Stimulated activated naive CD8-positive, alpha-beta T cell treated with anti-CD3 and anti-CD28 coated beads, Interleukin-15, amount 100 ng/mL, for 72 hours (primary cell): Measurements from ENCODE around the gene SRSF7.
"Not testable (repeated sequence)": the region's sequence is repeated elsewhere in the genome, so short reads cannot be mapped to it uniquely, and the experiment has no call there.

ENCODE experiments used
- ATAC-seq: fragments of 150-1000 bp; cut with Tn5 transposase; 2 replicates; pipeline ENCODE4 v1.10.0; 2021; ENCODE audit warnings: mild to moderate bottlenecking, moderate library complexity
- DNase-seq, 2 donors: peaks; one replicate each; pipeline ENCODE4 v3.0.0; 2021 to 2022
- H3K27ac Mint-ChIP-seq, 2 donors: one replicate each; pipeline ENCODE4 v1.8.0; 2022; ENCODE audit warnings: mild to moderate bottlenecking in 2 of 2, mixed read lengths in 2 of 2, moderate library complexity in 2 of 2
- H3K27me3 Mint-ChIP-seq: one replicate; pipeline ENCODE4 v1.8.0; 2022; ENCODE audit warnings: mixed read lengths
- H3K4me1 Mint-ChIP-seq: one replicate; pipeline ENCODE4 v1.8.0; 2022; ENCODE audit warnings: mild to moderate bottlenecking, mixed read lengths
- H3K4me3 Mint-ChIP-seq, 2 donors: one replicate each; pipeline ENCODE4 v1.8.0; 2022; ENCODE audit warnings: mild to moderate bottlenecking in 2 of 2, mixed read lengths in 2 of 2, moderate library complexity in 1 of 2
- H3K9me3 Mint-ChIP-seq, 2 donors: one replicate each; pipeline ENCODE4 v1.8.0; 2022; ENCODE audit warnings: mixed read lengths in 2 of 2

SRSF7 gene

DNA sequence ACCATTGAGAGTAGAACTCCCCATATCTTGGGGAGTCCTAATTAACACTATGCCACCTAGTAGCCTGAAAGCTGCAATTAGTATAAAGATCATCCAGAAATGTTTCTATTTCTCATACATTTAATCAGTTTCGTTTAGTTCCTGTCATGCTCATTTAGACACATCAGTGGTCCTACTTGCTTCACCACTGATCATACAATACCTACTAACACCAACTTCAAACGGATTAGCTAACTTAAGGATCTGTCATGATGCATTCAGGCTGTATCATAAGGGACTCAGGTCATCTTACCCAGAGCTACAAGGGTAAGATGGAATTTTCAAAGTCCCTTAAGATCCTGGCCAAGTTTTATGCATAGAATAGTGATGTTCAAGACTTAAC, 6.8 kb downstream of the SRSF7 start:
- Mint-ChIP-seq H3K27ac (peak overlapping the region; percentile 22 to 67), H3K9me3 (peaks cover 0 to 6% of the 10 kb centered on the region in 2 donors), H3K4me3 (peak overlapping the region in 1 of 2 donors; percentile 24), H3K27me3 (no peaks in the 10 kb centered on the region), H3K4me1 (peaks cover 81% of the 10 kb centered on the region)
- DNase-seq, result no peak
- ATAC-seq, result peak; percentile 22

GRCh38 chr2:38743672-38744398, 7.3 kb downstream of the SRSF7 start:
- Mint-ChIP-seq H3K27me3 (no peaks in the 10 kb centered on the region), H3K4me3 (no peak overlapping the region), H3K9me3 (peaks cover 0 to 11% of the 10 kb centered on the region in 2 donors), H3K27ac (peak overlapping the region; percentile 22 to 67), H3K4me1 (peaks cover 80% of the 10 kb centered on the region)
- no peak for DNase-seq
- no peak for ATAC-seq

GRCh38 chr2:38742797-38743559, 8.2 kb downstream of the SRSF7 start:
- H3K4me3 Mint-ChIP-seq, result no peak overlapping the region
- H3K27ac Mint-ChIP-seq, result no peak overlapping the region
- peaks cover 76% of the 10 kb centered on the region for H3K4me1 Mint-ChIP-seq
- ATAC-seq, result peak; percentile 26
- H3K27me3 Mint-ChIP-seq, result no peaks in the 10 kb centered on the region
- DNase-seq, result no peak
- peaks cover 0 to 12% of the 10 kb centered on the region in 2 donors for H3K9me3 Mint-ChIP-seq

DNA sequence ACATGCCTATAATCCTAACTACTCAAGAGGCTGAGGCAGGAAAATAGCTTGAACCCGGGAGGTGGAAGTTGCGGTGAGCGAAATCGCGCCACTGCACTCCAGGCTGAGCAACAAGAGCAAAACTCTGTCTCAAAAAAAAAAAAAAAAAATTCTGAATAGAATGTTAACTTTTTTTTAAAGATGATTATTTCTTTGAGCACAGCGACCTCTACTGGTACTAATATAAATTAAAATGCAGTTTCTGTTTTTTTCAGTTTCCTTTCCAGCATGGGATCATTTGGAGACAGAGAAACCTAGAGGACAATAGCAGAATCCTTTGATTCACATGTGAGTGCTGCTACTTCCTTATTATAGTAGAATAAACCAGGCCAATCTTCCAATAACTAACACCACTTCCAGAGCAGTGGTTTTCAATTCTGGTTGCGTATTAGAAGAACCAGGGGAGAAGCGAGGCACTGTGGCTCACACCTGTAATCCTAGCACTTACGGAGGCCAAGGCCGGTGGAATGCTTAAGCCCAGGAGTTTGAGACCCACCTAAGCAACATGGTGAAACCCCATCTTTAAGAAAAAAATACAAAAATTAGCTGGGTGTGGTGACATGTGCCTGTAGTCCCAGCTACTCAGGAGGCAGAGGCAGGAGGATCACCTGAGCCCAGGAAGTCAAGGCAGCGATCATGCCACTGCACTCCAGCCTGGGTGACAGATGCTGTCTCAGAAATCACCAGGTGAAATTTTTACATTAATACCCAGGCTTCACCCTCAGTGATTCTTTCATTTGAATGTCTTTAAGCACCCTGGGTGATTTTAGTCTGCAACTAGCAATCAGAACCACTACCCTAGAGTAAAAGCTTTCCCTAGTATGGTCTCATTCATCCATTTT, 10.1 kb downstream of the SRSF7 start:
- Mint-ChIP-seq H3K27ac (peak overlapping the region; percentile 70 to 87), H3K27me3 (no peaks in the 10 kb centered on the region), H3K4me3 (no peak overlapping the region), H3K9me3 (peaks cover 0 to 12% of the 10 kb centered on the region in 2 donors), H3K4me1 (peaks cover 61% of the 10 kb centered on the region)
- ATAC-seq, result peak; percentile 36
- DNase-seq, result no peak

DNA sequence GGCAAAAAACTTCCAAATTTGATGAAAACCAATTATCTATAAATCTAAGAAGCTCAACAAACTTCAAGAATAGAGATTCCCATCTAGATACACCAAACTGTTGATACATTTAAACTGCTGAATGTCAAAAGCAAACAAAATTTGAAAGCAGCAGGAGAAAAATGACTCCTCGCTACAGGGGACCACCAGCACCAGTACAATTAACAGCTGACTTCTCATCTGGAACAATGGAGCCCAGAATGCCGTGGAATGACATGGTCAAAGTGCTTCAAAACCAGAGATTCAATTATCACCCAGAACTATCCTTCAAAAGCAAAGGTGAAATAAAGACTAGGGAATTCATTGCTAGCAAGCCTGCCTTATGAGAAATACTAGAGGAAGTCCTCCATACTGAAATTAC, 11.6 kb downstream of the SRSF7 start:
- Mint-ChIP-seq H3K4me3 (no peak overlapping the region), H3K27ac (no peak overlapping the region), H3K27me3 (no peaks in the 10 kb centered on the region), H3K9me3 (peaks cover 0 to 12% of the 10 kb centered on the region in 2 donors), H3K4me1 (peaks cover 45% of the 10 kb centered on the region)
- DNase-seq (no peak), ATAC-seq (no peak)

DNA sequence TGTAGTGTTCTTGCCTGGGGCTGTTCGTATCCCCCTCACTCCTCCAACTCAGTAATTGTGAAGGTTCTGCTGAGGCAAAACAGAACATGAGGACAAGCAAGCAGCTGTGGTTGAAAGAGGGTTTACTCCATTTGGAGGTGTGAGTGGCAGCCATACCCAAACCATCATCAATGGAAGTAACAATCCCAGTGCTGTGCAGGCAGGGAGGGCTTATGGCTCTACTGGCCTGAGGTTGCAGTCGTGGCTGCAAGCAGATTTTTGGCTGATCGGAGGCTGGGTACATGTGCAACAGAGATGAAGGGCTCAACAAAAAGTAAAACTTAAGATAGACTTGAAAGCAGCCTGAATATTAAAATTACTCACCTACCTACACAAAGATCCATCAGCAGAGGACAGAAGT, 13.2 kb downstream of the SRSF7 start:
- H3K4me3 Mint-ChIP-seq, result no peak overlapping the region
- H3K27me3 Mint-ChIP-seq, result no peaks in the 10 kb centered on the region
- H3K9me3 Mint-ChIP-seq, result peaks cover 0 to 12% of the 10 kb centered on the region in 2 donors
- peak overlapping the region; percentile 38 to 58 for H3K27ac Mint-ChIP-seq
- DNase-seq, result no peak
- peaks cover 33% of the 10 kb centered on the region for H3K4me1 Mint-ChIP-seq
- ATAC-seq, result no peak

GRCh38 chr2:38737000-38737698, 14.0 kb downstream of the SRSF7 start:
- peaks cover 0 to 12% of the 10 kb centered on the region in 2 donors for H3K9me3 Mint-ChIP-seq
- H3K4me1 Mint-ChIP-seq, result peaks cover 33% of the 10 kb centered on the region
- H3K27ac Mint-ChIP-seq, result peak overlapping the region in 1 of 2 donors; percentile 80
- DNase-seq, H3K27me3 Mint-ChIP-seq, ATAC-seq, H3K4me3 Mint-ChIP-seq: not testable (repeated sequence)

GRCh38 chr2:38735999-38736320, 15.2 kb downstream of the SRSF7 start:
- Mint-ChIP-seq H3K9me3 (peaks cover 0 to 12% of the 10 kb centered on the region in 2 donors), H3K4me1 (peaks cover 23% of the 10 kb centered on the region), H3K27me3 (no peaks in the 10 kb centered on the region), H3K4me3 (no peak overlapping the region), H3K27ac (peak overlapping the region; percentile 13 to 82)
- ATAC-seq, result no peak
- no peak for DNase-seq

DNA sequence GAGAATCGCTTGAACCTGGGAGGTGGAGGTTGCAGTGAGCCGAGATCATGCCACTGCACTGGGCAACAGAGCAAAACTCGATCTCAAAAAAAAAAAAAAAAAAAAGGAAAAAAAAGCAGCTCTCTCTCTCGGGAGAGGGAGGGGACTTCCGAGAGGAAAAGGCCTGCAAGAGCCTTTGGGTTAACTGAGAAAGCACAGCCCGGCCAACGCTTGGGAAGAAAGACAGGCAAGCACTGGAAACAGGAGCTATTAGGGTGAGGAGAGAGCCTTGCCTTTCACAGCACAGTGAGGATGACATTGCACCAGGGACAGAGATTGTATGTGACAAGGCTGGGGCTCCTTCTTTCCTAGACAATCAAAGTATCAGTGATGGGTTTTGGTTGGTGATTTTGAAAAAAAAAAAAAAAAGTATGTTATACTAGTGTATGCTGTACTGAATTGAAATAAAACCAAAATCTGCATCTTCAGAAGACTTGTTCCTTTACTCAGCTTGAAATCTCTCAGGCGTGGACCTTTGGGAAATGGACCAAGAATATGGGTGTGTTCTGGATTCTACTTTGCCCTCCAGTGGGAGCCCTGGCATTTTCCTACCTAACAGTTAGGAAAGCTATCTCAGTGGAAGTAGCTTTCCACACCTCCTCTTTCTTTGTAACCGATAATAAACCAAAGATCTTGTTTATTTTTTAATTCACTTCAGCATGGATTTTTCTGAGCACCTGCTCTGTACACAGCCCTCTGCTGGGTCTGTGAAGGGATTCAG, 16.7 kb downstream of the SRSF7 start:
- Mint-ChIP-seq H3K4me1 (peaks cover 14% of the 10 kb centered on the region), H3K27ac (peak overlapping the region; percentile 12 to 81), H3K4me3 (no peak overlapping the region), H3K9me3 (peaks cover 0 to 7% of the 10 kb centered on the region in 2 donors), H3K27me3 (no peaks in the 10 kb centered on the region)
- DNase-seq (no peak), ATAC-seq (no peak)

DNA sequence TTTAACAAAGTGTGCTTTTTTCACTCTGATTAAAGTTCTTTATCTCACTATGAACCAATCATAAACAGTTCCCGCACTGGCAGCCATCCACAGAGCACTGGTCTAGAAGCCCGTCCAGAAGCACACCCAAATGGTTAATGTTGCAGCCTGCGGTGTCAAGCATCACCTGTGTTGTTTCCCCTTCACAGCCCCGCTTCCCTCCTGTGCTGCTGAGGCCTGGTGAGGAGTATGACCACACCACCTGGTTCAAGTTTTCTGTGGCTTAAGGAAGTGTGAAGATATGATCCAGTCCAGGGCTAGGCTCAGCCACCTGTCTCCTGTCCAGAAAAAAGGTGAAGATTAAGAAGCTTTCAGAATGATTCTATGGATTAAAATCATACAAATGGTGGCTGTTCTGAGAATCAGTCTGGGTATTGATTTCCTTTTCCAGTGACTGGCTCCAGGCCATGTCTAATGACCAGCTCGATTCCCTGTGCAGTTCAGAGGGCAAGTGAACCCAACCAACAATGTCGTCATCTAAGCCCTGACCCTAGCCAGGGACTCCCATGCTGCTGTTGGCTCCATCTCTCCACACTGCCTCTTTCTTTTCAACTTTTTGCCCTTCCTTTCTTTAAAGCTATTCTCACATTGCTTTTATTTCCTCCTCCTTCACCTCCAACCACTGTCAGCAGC, 17.7 kb downstream of the SRSF7 start:
- H3K9me3 Mint-ChIP-seq, result no peaks in the 10 kb centered on the region
- H3K27me3 Mint-ChIP-seq, result no peaks in the 10 kb centered on the region
- H3K27ac Mint-ChIP-seq, result no peak overlapping the region
- peaks cover 14% of the 10 kb centered on the region for H3K4me1 Mint-ChIP-seq
- ATAC-seq (no peak), DNase-seq (no peak)
- H3K4me3 Mint-ChIP-seq, result no peak overlapping the region

DNA sequence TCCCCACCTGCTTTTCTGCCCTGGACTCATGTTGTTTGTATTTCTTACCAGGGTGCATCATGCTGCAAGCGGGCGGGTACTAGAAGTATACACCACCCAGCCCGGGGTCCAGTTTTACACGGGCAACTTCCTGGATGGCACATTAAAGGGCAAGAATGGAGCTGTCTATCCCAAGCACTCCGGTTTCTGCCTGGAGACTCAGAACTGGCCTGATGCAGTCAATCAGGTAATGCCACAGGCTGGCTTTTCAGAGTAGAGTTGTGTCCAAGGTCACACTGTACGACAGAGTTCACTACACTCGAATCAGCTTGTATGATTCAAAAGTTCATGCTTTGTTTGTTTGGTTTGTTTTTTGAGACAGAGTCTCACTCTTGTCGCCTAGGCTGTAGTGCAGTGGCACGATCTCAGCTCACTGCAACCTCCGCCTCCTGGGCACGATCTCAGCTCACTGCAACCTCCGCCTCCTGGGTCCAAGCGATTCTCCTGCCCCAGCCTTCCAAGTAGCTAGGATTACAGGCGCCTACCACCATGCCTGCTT, 19.4 kb downstream of the SRSF7 start:
- ATAC-seq, result no peak
- H3K27me3 Mint-ChIP-seq, result no peaks in the 10 kb centered on the region
- H3K27ac Mint-ChIP-seq, result peak overlapping the region in 1 of 2 donors; percentile 21
- peaks cover 6% of the 10 kb centered on the region for H3K4me1 Mint-ChIP-seq
- no peaks in the 10 kb centered on the region for H3K9me3 Mint-ChIP-seq
- H3K4me3 Mint-ChIP-seq, result no peak overlapping the region
- DNase-seq, result no peak

DNA sequence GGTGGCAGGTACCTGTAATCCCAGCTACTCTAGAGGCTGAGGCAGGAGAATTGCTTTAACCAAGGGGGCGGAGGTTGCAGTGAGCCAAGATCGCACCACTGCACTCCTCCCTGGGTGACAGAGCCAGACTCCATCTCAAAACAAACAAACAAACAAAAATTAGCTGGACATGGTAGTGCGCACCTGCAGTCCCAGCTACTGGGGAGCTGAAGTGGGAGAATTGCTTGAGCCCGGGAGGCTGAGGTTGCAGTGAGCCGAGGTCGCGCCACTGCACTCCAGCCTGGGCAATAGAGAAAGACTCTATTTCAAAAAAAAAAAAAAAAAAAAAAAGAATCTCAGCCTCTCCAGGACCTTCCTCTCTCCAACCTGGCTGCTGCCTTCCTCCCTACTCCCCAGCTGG, 20.1 kb downstream of the SRSF7 start:
- DNase-seq (no peak), ATAC-seq (no peak)
- Mint-ChIP-seq H3K27me3 (no peaks in the 10 kb centered on the region), H3K9me3 (no peaks in the 10 kb centered on the region), H3K27ac (peak overlapping the region in 1 of 2 donors; percentile 84), H3K4me3 (no peak overlapping the region), H3K4me1 (peaks cover 6% of the 10 kb centered on the region)

GRCh38 chr2:38728694-38729093, 22.5 kb downstream of the SRSF7 start:
- peaks cover 28% of the 10 kb centered on the region for H3K4me1 Mint-ChIP-seq
- no peak overlapping the region for H3K27ac Mint-ChIP-seq
- no peak for DNase-seq
- H3K27me3 Mint-ChIP-seq, result no peaks in the 10 kb centered on the region
- H3K4me3 Mint-ChIP-seq, result no peak overlapping the region
- ATAC-seq, result no peak
- H3K9me3 Mint-ChIP-seq, result no peaks in the 10 kb centered on the region

DNA sequence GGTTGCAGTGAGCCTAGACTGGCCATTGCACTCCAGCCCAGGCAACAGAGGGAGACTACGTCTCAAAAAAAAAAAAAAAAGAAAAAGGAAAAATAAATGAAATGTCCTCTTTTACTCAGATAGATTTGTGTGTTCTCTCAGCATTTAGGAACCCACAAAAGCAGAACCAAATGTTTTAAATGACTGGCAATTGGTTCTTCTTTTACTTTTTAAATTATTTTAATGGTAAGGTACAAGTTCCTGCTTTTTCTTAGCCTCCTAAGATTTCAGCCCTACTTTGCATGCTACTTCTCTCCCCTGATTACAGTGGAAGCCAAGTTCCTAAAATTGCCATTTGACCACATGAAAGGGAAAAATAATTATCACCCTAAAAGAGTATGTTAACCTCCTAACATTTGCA, 23.5 kb downstream of the SRSF7 start:
- Mint-ChIP-seq H3K9me3 (no peaks in the 10 kb centered on the region), H3K4me1 (peaks cover 39% of the 10 kb centered on the region), H3K27me3 (no peaks in the 10 kb centered on the region), H3K4me3 (no peak overlapping the region), H3K27ac (no peak overlapping the region)
- DNase-seq (no peak), ATAC-seq (no peak)
